PC-9 (cell line): ENCODE results near the gene RPS6KA5. TPM values are rescaled to one million over a fixed set of nuclear protein-coding genes. Genes with fewer than 3 reads are reported as not detected.

Experiments
- BruUV-seq: library from RNA; stranded (reverse); fragments of 400-500 nt; replicated peaks from 2 replicates; lab custom pipeline; 2021; lab: Mats Ljungman, UMichigan
- CTCF ChIA-PET: fragments of 300-600 bp; sonication (Branson Sonifier 250); formaldehyde crosslinking; loops from one replicate; lab custom pipeline; 2022; ENCODE audit warnings: antibody characterized with exemption; lab: Charles Lee
- POLR2A ChIA-PET: fragments of 300-600 bp; sonication (Branson Sonifier 250); formaldehyde crosslinking; loops from one replicate; lab custom pipeline; 2022; ENCODE audit warnings: antibody characterized with exemption; ENCODE audit not compliant: unreplicated experiment; lab: Charles Lee
- DNase-seq, 2 experiments: peaks; one replicate each; pipeline versions ENCODE4 v3.0.0 to v3.0.0-alpha.2; 2015 to 2022; ENCODE audit warnings: mixed read lengths in 1 of 2
- H2AFZ ChIP-seq: fragments of 200-600 bp; sonication (generic); 2 replicates; pipeline ENCODE4 v1.8.1; 2017; ENCODE audit warnings: antibody characterized with exemption
- H3F3A ChIP-seq: fragments of 200-600 bp; sonication (generic); 2 replicates; pipeline ENCODE4 v1.8.1; 2017; ENCODE audit warnings: antibody characterized with exemption, mild to moderate bottlenecking, low read depth; ENCODE audit not compliant: insufficient read depth
- H3K27ac ChIP-seq: fragments of 200-600 bp; sonication (generic); 2 replicates; pipeline ENCODE4 v1.6.1; 2016; ENCODE audit warnings: mixed run types
- H3K27me3 ChIP-seq: fragments of 200-600 bp; sonication (generic); 2 replicates; pipeline ENCODE4 v1.6.1; 2016; ENCODE audit warnings: low read depth, mixed run types; ENCODE audit not compliant: insufficient read depth
- H3K36me3 ChIP-seq: fragments of 200-600 bp; sonication (generic); 2 replicates; pipeline ENCODE4 v1.6.1; 2016; ENCODE audit warnings: low read depth, mixed run types
- H3K4me1 ChIP-seq: fragments of 200-600 bp; sonication (generic); replicated peaks from 2 replicates; pipeline ENCODE4 v1.6.1; 2016; ENCODE audit warnings: mixed run types; ENCODE audit not compliant: insufficient read depth
- H3K4me2 ChIP-seq: fragments of 200-600 bp; sonication (generic); 2 replicates; pipeline ENCODE4 v1.6.1; 2017; ENCODE audit warnings: mixed run types
- H3K4me3 ChIP-seq: fragments of 200-600 bp; sonication (generic); 2 replicates; pipeline ENCODE4 v1.6.1; 2016; ENCODE audit warnings: mixed run types
- H3K79me2 ChIP-seq: fragments of 200-600 bp; sonication (generic); 2 replicates; pipeline ENCODE4 v1.6.1; 2017; ENCODE audit warnings: low read depth, mixed run types
- H3K9me2 ChIP-seq: fragments of 200-600 bp; sonication (generic); 2 replicates; pipeline ENCODE4 v1.8.1; 2017; ENCODE audit warnings: mild to moderate bottlenecking; ENCODE audit not compliant: insufficient read depth
- H3K9me3 ChIP-seq: fragments of 200-600 bp; sonication (generic); 2 replicates; pipeline ENCODE4 v1.8.1; 2016; ENCODE audit warnings: low read depth; ENCODE audit not compliant: insufficient read depth
- H4K20me1 ChIP-seq: fragments of 200-600 bp; sonication (generic); 2 replicates; pipeline ENCODE4 v1.8.1; 2017; ENCODE audit not compliant: insufficient read depth
- EZH2 ChIP-seq: fragments of 200-600 bp; sonication (generic); IDR thresholded peaks from 2 replicates; pipeline ENCODE4 v1.8.0; 2017; ENCODE audit warnings: antibody characterized with exemption, low read depth
- intact Hi-C: fragments of 100-400 bp; cut with micrococcal nuclease; formaldehyde crosslinking; loops from one replicate; pipeline ENCODE4 v1.10.0; 2022; ENCODE audit not compliant: unreplicated experiment
- total RNA-seq: library from RNA; stranded (reverse); gene quantifications from 2 replicates; pipeline ENCODE4 v1.2.3, GENCODE V29; 2021
- TF ChIP-seq, protein P1 (sequence below): fragments of 200-600 bp; sonication (generic); conservative IDR thresholded peaks from 2 replicates; pipeline ENCODE4 v1.6.1; 2017; ENCODE audit warnings: mixed run types, antibody characterized with exemption, mild to moderate bottlenecking, moderate library complexity

The RPS6KA5 gene
- total RNA-seq, 1 experiment from 2014 or later: 3.5 TPM

DNA sequence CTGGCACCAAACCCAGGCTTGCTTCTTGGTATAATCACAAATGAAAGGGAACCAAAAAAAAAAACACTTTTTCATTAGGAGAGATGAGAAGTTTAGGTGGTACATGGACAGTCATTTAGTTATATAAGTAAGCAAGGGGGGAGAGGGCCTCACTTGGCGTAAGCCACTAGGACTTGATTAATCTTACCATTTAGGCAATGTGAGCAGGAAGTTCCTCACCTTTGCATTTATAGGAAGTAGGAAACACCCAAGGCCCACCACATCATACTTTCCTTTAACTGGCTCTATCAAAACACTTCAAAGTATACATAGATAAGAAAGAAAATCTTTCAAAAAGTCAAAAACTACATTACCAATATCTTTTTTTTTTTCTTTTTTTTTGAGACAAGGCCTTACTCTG, 6.7 kb upstream of the RPS6KA5 start:
- Histone ChIP-seq H4K20me1 (no peaks in the 10 kb centered on the region), H3K4me3 (no peak overlapping the region), H2AFZ (no peak overlapping the region), H3K27me3 (no peaks in the 10 kb centered on the region), H3F3A (no peaks in the 10 kb centered on the region), H3K27ac (no peak overlapping the region), H3K4me2 (no peak overlapping the region), H3K36me3 (no peaks in the 10 kb centered on the region), H3K79me2 (no peaks in the 10 kb centered on the region), H3K4me1 (no peaks in the 10 kb centered on the region), H3K9me3 (no peaks in the 10 kb centered on the region), H3K9me2 (no peaks in the 10 kb centered on the region)
- intact Hi-C loops: loop anchor here (10.0 kb wide), 1 partner anchor 552 kb away; no protein-coding TSS in a partner anchor
- ChIA-PET CTCF (no interaction called here), POLR2A (no interaction called here)
- DNase-seq: no peak
- BruUV-seq: no TSS peak
- TF ChIP-seq, protein P1, sequence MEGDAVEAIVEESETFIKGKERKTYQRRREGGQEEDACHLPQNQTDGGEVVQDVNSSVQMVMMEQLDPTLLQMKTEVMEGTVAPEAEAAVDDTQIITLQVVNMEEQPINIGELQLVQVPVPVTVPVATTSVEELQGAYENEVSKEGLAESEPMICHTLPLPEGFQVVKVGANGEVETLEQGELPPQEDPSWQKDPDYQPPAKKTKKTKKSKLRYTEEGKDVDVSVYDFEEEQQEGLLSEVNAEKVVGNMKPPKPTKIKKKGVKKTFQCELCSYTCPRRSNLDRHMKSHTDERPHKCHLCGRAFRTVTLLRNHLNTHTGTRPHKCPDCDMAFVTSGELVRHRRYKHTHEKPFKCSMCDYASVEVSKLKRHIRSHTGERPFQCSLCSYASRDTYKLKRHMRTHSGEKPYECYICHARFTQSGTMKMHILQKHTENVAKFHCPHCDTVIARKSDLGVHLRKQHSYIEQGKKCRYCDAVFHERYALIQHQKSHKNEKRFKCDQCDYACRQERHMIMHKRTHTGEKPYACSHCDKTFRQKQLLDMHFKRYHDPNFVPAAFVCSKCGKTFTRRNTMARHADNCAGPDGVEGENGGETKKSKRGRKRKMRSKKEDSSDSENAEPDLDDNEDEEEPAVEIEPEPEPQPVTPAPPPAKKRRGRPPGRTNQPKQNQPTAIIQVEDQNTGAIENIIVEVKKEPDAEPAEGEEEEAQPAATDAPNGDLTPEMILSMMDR: no peak
- no peak for TF ChIP-seq EZH2

DNA sequence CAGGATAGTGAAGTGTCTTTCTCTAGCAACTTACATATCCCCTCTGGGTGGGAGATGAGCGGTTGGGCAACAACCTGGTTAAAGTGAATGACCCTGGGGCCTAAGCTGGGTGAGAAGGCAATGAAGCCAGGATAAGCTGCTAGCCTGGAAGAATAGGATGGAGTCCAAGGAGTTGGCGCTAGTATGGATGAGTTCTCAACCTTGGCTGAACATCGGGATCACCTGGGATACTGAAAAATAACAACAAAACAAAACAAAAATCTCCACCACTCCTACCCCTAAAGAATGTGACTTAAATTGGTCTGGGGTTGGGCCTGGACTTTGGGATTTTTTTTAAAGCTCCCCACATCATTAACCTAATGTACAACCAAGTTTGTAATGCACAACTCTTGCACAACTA, 4.8 kb upstream of the RPS6KA5 start:
- no peak overlapping the region for H2AFZ ChIP-seq
- H3K79me2 ChIP-seq: no peaks in the 10 kb centered on the region
- ChIA-PET CTCF (no interaction called here), POLR2A (no interaction called here)
- H3K36me3 ChIP-seq: no peaks in the 10 kb centered on the region
- no peak for DNase-seq
- no peaks in the 10 kb centered on the region for H3K9me2 ChIP-seq
- H3K27ac ChIP-seq: no peak overlapping the region
- no peaks in the 10 kb centered on the region for H3K9me3 ChIP-seq
- H3K27me3 ChIP-seq: no peaks in the 10 kb centered on the region
- no peak overlapping the region for H3K4me2 ChIP-seq
- H3K4me1 ChIP-seq: 0 out of 2 replicates have a peak, but pooled peaks cover 8% of the 10 kb centered on the region
- no peak for TF ChIP-seq EZH2
- TF ChIP-seq, protein P1: no peak
- no TSS peak for BruUV-seq
- no peaks in the 10 kb centered on the region for H3F3A ChIP-seq
- no peak overlapping the region for H3K4me3 ChIP-seq
- H4K20me1 ChIP-seq: no peaks in the 10 kb centered on the region
- intact Hi-C loops: loop anchor here (10.0 kb wide), 1 partner anchor 550 kb away; no protein-coding TSS in a partner anchor

DNA sequence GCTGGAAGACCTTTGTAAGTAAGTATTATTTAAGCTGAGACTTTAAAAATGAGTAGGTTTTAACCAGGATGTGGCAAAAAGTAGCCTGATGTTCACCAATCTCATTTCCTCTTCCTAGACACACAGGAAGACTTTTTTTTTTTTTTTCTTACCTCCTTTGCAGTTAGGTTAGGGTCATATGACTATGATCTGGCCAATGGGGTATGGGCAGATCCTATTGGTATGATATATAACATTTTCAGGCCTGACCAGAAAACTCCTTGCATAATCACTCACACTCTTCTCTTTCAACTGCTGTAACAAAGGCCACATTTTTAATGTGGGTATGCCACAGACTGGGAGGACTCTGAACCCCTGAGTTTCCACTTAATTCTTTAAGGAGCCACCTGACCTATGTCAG, 2.7 kb upstream of the RPS6KA5 start:
- no peak overlapping the region for H3K4me3 ChIP-seq
- H3K36me3 ChIP-seq: no peaks in the 10 kb centered on the region
- H3K4me2 ChIP-seq: no peak overlapping the region
- CTCF ChIA-PET: no interaction called here
- no peaks in the 10 kb centered on the region for H3K9me2 ChIP-seq
- peaks cover 5% of the 10 kb centered on the region; the same call in 1 of the 2 replicates for H3K79me2 ChIP-seq
- no TSS peak for BruUV-seq
- H3K27ac ChIP-seq: no peak overlapping the region
- no peak for TF ChIP-seq EZH2
- TF ChIP-seq, protein P1: no peak
- peaks cover 16% of the 10 kb centered on the region for H3K4me1 ChIP-seq
- intact Hi-C loops: loop anchor here (10.0 kb wide), 1 partner anchor 548 kb away; no protein-coding TSS in a partner anchor
- no peaks in the 10 kb centered on the region; the same call in 1 of the 2 replicates for H4K20me1 ChIP-seq
- H3K9me3 ChIP-seq: no peaks in the 10 kb centered on the region
- H3F3A ChIP-seq: no peaks in the 10 kb centered on the region
- no peaks in the 10 kb centered on the region for H3K27me3 ChIP-seq
- no peak overlapping the region for H2AFZ ChIP-seq
- no peak for DNase-seq
- POLR2A ChIA-PET: no interaction called here
